RWPE1 (cell line): ENCODE results near the gene CUBN.

Experiments used
- CTCF ChIA-PET: fragments of 350-600 bp; sonication (Branson Sonifier 250); formaldehyde crosslinking; extraction: SDS; loops from one replicate; lab custom pipeline; 2021; lab: Yijun Ruan, JAX
- POLR2A ChIA-PET: fragments of 400-600 bp; formaldehyde crosslinking; extraction: SDS; loops from one replicate; lab custom pipeline; 2020; ENCODE audit warnings: antibody characterized with exemption; ENCODE audit not compliant: low non-redundant PET; lab: Yijun Ruan, JAX
- DNase-seq: peaks from one replicate; pipeline ENCODE4 v3.0.0; 2012; ENCODE audit warnings: low spot score
- H3K27ac ChIP-seq: fragments of 450-650 bp; 2 replicates; pipeline ENCODE4 v1.5.1; 2017
- CTCF ChIP-seq: fragments of 450-650 bp; conservative IDR thresholded peaks from 2 replicates; pipeline ENCODE4 v1.5.1; 2017; ENCODE audit warnings: low read depth, mild to moderate bottlenecking

The CUBN gene

DNA sequence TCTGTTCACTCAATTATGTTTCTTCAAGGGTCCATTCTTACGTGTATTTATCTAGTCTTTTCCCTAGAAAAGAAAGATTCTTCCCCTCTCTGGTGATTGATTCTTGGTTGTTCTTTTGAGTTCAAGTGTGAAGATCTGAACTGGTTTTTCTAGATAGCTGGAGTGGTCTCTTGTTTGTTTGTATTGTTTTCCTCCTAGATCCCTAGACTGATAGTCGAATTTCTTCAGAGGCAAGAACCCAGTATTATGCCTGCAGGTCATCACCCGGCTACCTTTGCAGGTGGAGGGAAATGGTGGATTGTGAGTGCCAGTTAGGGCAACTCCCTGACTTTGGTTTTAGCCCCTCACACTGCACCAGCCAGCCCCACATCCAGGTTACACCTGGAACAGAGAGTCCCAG, 310.2 kb downstream of the CUBN start:
- ChIA-PET CTCF (interaction anchor here (0.6 kb wide), 1 partner anchor 1055 kb away, joined by 3 read pairs; no protein-coding TSS in a partner anchor), POLR2A (no interaction called here)
- no peak for DNase-seq
- no peak for TF ChIP-seq CTCF
- H3K27ac ChIP-seq, result no peak overlapping the region

- H3K27ac ChIP-seq, result no peak overlapping the region
- no peak for DNase-seq
- no peak for TF ChIP-seq CTCF
- POLR2A ChIA-PET, result no interaction called here
- CTCF ChIA-PET, result no interaction called here
These were observed 310.6 kb downstream of the CUBN start for GRCh38 chr10:16819026-16819425.

GRCh38 chr10:16817125-16818019, 312.2 kb downstream of the CUBN start, which contains the start of gene RSU1:
Gene RSU1, minus strand, starts transcription at chr10:16817424. Its CDS starts 343 bp downstream, at chr10:16817081.
- peak within 1 kb of the TSS; percentile 90 for H3K27ac ChIP-seq
- no peak for TF ChIP-seq CTCF
- DNase-seq, result peak; percentile 98
- CTCF ChIA-PET, result interaction anchor here (0.7 kb wide), 1 partner anchor 1141 kb away, joined by 3 read pairs; no protein-coding TSS in a partner anchor
- POLR2A ChIA-PET, result interaction anchor here (0.7 kb wide), 1 partner anchor 9 kb away, joined by 4 read pairs; no protein-coding TSS in a partner anchor

- ChIA-PET CTCF (interaction anchor here (0.7 kb wide), 1 partner anchor 1141 kb away, joined by 3 read pairs; no protein-coding TSS in a partner anchor), POLR2A (no interaction called here)
- DNase-seq, result no peak
- H3K27ac ChIP-seq, result peak overlapping the region; percentile 90
- TF ChIP-seq CTCF, result no peak
These were observed 312.8 kb downstream of the CUBN start for GRCh38 chr10:16816830-16817124.

GRCh38 chr10:16816171-16816570, 313.4 kb downstream of the CUBN start:
- POLR2A ChIA-PET, result no interaction called here
- no peak for DNase-seq
- no peak for TF ChIP-seq CTCF
- CTCF ChIA-PET, result interaction anchor here (0.5 kb wide), 1 partner anchor 937 kb away, joined by 5 read pairs; no protein-coding TSS in a partner anchor
- H3K27ac ChIP-seq, result no peak overlapping the region

GRCh38 chr10:16814012-16814411, 315.6 kb downstream of the CUBN start:
- POLR2A ChIA-PET, result no interaction called here
- no peak for DNase-seq
- H3K27ac ChIP-seq, result no peak overlapping the region
- CTCF ChIA-PET, result interaction anchor here (0.6 kb wide), 2 partner anchors 1008 to 1443 kb away, joined by 3 read pairs; partner anchors contain the start of gene FAM171A1
- TF ChIP-seq CTCF, result no peak
